Measurements from ENCODE around the gene ANKRD11. TPM values are rescaled to one million over a fixed set of nuclear protein-coding genes. Genes with fewer than 3 reads are reported as not detected.
A peak's percentile ranks its signal among the peaks of the same experiment; 100 is the strongest.

ANKRD11 gene
- total and polyA plus RNA-seq, 2 donors (not counting 3 experiments of a cell fraction or from before 2014, with no cell fraction given): 55.8 to 191 TPM

- no peak for TF ChIP-seq POLR2A (IDR thresholded peaks at IDR 0.05; ENCODE audit: low read depth, low read length)
- TF ChIP-seq FOS (IDR thresholded peaks at IDR 0.05; ENCODE audit: borderline replicate concordance, insufficient read depth, low read length): peak; percentile 42
- TF ChIP-seq MYC (IDR thresholded peaks at IDR 0.05; ENCODE audit: low read depth, low read length): no peak
- TF ChIP-seq CTCF (IDR thresholded peaks at IDR 0.05; ENCODE audit: extremely low read depth in 1 of 2, insufficient read depth in 1 of 2, low read depth in 1 of 2, low read length in 2 of 2): no peak
- TF ChIP-seq, protein P1, sequence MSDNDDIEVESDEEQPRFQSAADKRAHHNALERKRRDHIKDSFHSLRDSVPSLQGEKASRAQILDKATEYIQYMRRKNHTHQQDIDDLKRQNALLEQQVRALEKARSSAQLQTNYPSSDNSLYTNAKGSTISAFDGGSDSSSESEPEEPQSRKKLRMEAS (IDR thresholded peaks at IDR 0.05; ENCODE audit: insufficient read depth, insufficient read length): no peak
- peak; percentile 17 for TF ChIP-seq JUN (IDR thresholded peaks at IDR 0.05; ENCODE audit: borderline replicate concordance, insufficient read depth, insufficient read length, low read depth)
- TF ChIP-seq EZH2 (IDR thresholded peaks at IDR 0.05; ENCODE audit: borderline replicate concordance, low read depth, low read length, severe bottlenecking): no peak
- TF ChIP-seq GATA2 (IDR thresholded peaks at IDR 0.05; ENCODE audit: insufficient read depth, insufficient read length, low read depth, low read length): no peak
- no peak for TF ChIP-seq POLR2AphosphoS5 (IDR thresholded peaks at IDR 0.05; ENCODE audit: insufficient read depth, low read depth, low read length)
- no peak overlapping the region for H3K4me2 ChIP-seq (ENCODE audit: insufficient read depth, low read length)
- H4K20me1 ChIP-seq (replicated peaks; ENCODE audit: control insufficient read depth, extremely low read depth, insufficient read depth, low read length): peaks cover 15% of the 10 kb centered on the region
- no peaks in the 10 kb centered on the region for H3K9me1 ChIP-seq (replicated peaks; ENCODE audit: control insufficient read depth, extremely low read depth, insufficient read depth, low read length)
- H3K9me3 ChIP-seq (replicated peaks; ENCODE audit: control insufficient read depth, insufficient read depth, low read length): no peaks in the 10 kb centered on the region
- DNase-seq (ENCODE audit: low read depth, low spot score): no peak
- ChIA-PET CTCF (interaction anchor here (0.7 to 1.7 kb wide), 2 partner anchors 8 to 10 kb away, joined by 3 read pairs; no protein-coding TSS in a partner anchor), POLR2A (interaction anchor here (0.7 kb wide), 1 partner anchor 63 kb away, joined by 3 read pairs; no protein-coding TSS in a partner anchor)
- H3K79me2 ChIP-seq (ENCODE audit: control insufficient read depth, insufficient read depth, low read length): peaks cover 100% of the 10 kb centered on the region
- H3K27me3 ChIP-seq (ENCODE audit: control insufficient read depth in 2 of 2, insufficient read depth in 2 of 2, low read length in 2 of 2): no peaks in the 10 kb centered on the region
- no peak overlapping the region for H3K4me3 ChIP-seq (replicated peaks in 1 of 3; ENCODE audit: insufficient read depth in 1 of 3, low read depth in 1 of 3, low read length in 3 of 3)
- H3K36me3 ChIP-seq (ENCODE audit: control insufficient read depth in 2 of 2, extremely low read depth in 1 of 2, insufficient read depth in 2 of 2, low read length in 2 of 2): no peaks in the 10 kb centered on the region
- no peak overlapping the region for H3K9ac ChIP-seq (replicated peaks; ENCODE audit: extremely low read depth, insufficient read depth, low read length)
- H3K27ac ChIP-seq (ENCODE audit: insufficient read depth, low read depth, low read length): no peak overlapping the region
- intact Hi-C loops (cut with micrococcal nuclease) (no loop called here), dilution Hi-C loops (cut with MboI; ENCODE audit: extremely low pct_ligation_motif_present, low sequenced_read_pairs) (no loop called here)
- no TSS peak for BruUV-seq (replicated peaks)
- no peak for FAIRE-seq
- no peak overlapping the region for H2AFZ ChIP-seq (ENCODE audit: low read depth, low read length)
- peaks cover 2% of the 10 kb centered on the region for H3K4me1 ChIP-seq (ENCODE audit: control insufficient read depth, extremely low read depth, insufficient read depth, low read length)
Measured at GRCh38 chr16:89473791-89474414, 16.5 kb downstream of the ANKRD11 start.
